A673 (cell line): Measurements from ENCODE around the gene TRPM6. TPM values are rescaled to one million over a fixed set of nuclear protein-coding genes. Genes with fewer than 3 reads are reported as not detected.

Experiments
- Bru-seq: library from RNA; stranded (reverse); fragments of 400-500 nt; gene quantifications from one replicate; lab custom pipeline; 2021; lab: Mats Ljungman, UMichigan
- BruChase-seq, 2 experiments: library from RNA; stranded (reverse); fragments of 400-500 nt; gene quantifications; one replicate each; lab custom pipeline; 2021; lab: Mats Ljungman, UMichigan
- BruUV-seq: library from RNA; stranded (reverse); fragments of 400-500 nt; replicated peaks from 2 replicates; lab custom pipeline; 2021; lab: Mats Ljungman, UMichigan
- CTCF ChIA-PET: fragments of 300-600 bp; sonication (Branson Sonifier 250); formaldehyde crosslinking; loops from one replicate; lab custom pipeline; 2022; ENCODE audit warnings: antibody characterized with exemption; lab: Charles Lee
- POLR2A ChIA-PET: fragments of 300-600 bp; sonication (Branson Sonifier 250); formaldehyde crosslinking; loops from one replicate; lab custom pipeline; 2022; ENCODE audit warnings: antibody characterized with exemption; ENCODE audit not compliant: low non-redundant PET; lab: Charles Lee
- DNase-seq: peaks from one replicate; pipeline ENCODE4 v3.0.0-alpha.2; 2015; ENCODE audit warnings: low spot score
- H3K27ac ChIP-seq: fragments of 200-600 bp; sonication (generic); 2 replicates; pipeline ENCODE4 v1.5.1; 2016; ENCODE audit warnings: mixed run types, low read depth, mild to moderate bottlenecking, mixed read lengths, antibody characterized with exemption, low read length; ENCODE audit not compliant: poor library complexity, severe bottlenecking
- H3K27me3 ChIP-seq: fragments of 200-600 bp; sonication (generic); replicated peaks from 2 replicates; pipeline ENCODE4 v1.6.1; 2017; ENCODE audit warnings: mixed run types, low read depth, mild to moderate bottlenecking, mixed read lengths, antibody characterized with exemption, low read length; ENCODE audit not compliant: insufficient read depth, poor library complexity
- H3K36me3 ChIP-seq: fragments of 200-600 bp; sonication (generic); 2 replicates; pipeline ENCODE4 v1.6.1; 2016; ENCODE audit warnings: mixed run types, mild to moderate bottlenecking, mixed read lengths, antibody characterized with exemption, low read length; ENCODE audit not compliant: insufficient read depth, poor library complexity, severe bottlenecking
- H3K4me1 ChIP-seq: fragments of 200-600 bp; sonication (generic); 2 replicates; pipeline ENCODE4 v1.6.1; 2017; ENCODE audit warnings: mixed run types, mild to moderate bottlenecking, mixed read lengths, antibody characterized with exemption, low read length; ENCODE audit not compliant: insufficient read depth, poor library complexity, severe bottlenecking
- H3K4me3 ChIP-seq: fragments of 200-600 bp; sonication (generic); 2 replicates; pipeline ENCODE4 v1.5.1; 2016; ENCODE audit warnings: low read depth, mixed run types, mild to moderate bottlenecking, mixed read lengths, low read length; ENCODE audit not compliant: poor library complexity, severe bottlenecking
- H3K9me3 ChIP-seq: fragments of 200-600 bp; sonication (generic); 2 replicates; pipeline ENCODE4 v1.6.1; 2016; ENCODE audit warnings: mixed run types, low read depth, mild to moderate bottlenecking, mixed read lengths, antibody characterized with exemption, low read length; ENCODE audit not compliant: poor library complexity, severe bottlenecking
- EZH2 ChIP-seq: fragments of 200-600 bp; sonication (generic); IDR thresholded peaks from 2 replicates; pipeline ENCODE4 v1.6.1; 2017; ENCODE audit warnings: borderline replicate concordance, low read depth, mild to moderate bottlenecking, mixed read lengths, antibody characterized with exemption, low read length; ENCODE audit not compliant: poor library complexity, severe bottlenecking
- intact Hi-C: fragments of 100-400 bp; cut with micrococcal nuclease; formaldehyde crosslinking; loops from one replicate; pipeline ENCODE4 v1.10.0; 2022; ENCODE audit not compliant: unreplicated experiment
- long read RNA-seq: library from polyadenylated mRNA; stranded (forward); transcript quantifications from one replicate; pipeline ENCODE4 v2.0.0, GENCODE V29; 2022
- total RNA-seq: library from RNA; stranded (reverse); gene quantifications from 2 replicates; pipeline ENCODE4 v1.2.3, GENCODE V29; 2021
- TF ChIP-seq, protein P1 (sequence below): fragments of 300-800, 200-600 bp; sonication (generic); conservative IDR thresholded peaks from 2 replicates; pipeline ENCODE4 v1.5.1; 2017; ENCODE audit warnings: low read depth, mild to moderate bottlenecking, antibody characterized with exemption, low read length, moderate library complexity, mixed read lengths

TRPM6 gene
- total RNA-seq (0.06 TPM in 1 of 2 replicates, not detected in the other), Bru-seq, nascent RNA (percentile 10 among the genes with signal in this experiment), BruChase-seq, experiment 1, labeled RNA remaining after a 2-hour chase (percentile 6 among the genes with signal in this experiment), BruChase-seq, experiment 2, labeled RNA remaining after a 6-hour chase (percentile 5 among the genes with signal in this experiment)
- long read RNA-seq = 0 reads

DNA sequence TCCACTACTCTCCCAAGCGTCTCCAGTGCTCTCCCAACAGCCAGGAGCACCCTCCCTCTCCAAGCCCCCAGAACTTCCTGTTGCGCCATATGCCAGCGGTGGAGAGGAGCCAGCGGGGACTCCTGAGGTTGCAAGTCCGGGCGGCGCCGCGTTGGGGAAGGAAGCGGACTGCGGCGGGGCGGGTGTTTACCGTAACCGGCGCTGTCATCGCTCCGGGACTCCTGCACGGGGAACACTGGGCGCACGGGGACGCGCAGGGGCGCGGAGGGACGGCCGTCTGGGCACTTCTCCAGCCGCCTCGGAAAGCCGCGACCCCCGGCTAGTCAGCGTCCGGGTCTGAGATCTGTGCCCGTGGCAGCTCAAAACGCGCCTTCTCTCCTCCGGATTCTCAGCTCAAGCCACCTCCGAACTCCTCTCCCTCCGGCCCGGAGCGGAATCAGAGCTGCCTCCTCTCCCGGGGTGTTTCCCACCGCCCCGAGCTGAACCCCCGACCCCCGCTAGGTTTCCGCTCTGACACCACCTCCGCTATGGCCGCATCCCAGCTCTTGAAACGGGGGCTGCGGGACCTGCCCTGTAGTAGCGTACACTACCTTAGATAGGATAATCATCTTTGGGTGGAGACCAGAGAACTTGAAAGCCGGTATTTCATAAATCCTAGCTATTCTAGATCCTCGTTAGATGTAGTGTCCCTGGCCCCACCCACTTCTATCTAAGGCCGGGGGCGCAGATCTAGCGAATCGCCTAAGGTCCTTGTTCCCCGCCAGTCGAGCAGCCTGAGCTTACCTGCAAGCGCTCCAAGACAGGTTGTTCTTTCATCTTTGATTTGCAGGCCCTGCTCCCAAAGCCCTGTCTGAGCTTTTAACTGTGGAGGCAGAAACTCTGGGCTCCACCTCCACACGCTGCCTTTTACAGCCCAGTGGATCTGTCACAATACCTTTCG, at the start of gene TRPM6:
Gene TRPM6 (minus strand): TSS at position 881 of the 940 bp plus-strand sequence. CDS start 65 bp downstream, at position 816.
- Histone ChIP-seq H3K27me3 (peaks cover 7% of the 10 kb centered on the region), H3K9me3 (no peaks in the 10 kb centered on the region), H3K36me3 (no peaks in the 10 kb centered on the region), H3K4me3 (peak within 1 kb of the TSS; percentile 47), H3K4me1 (peaks cover 5% of the 10 kb centered on the region), H3K27ac (no peak within 1 kb of the TSS)
- ChIA-PET POLR2A (no interaction called here), CTCF (no interaction called here)
- TF ChIP-seq EZH2 = no peak
- TF ChIP-seq, protein P1, sequence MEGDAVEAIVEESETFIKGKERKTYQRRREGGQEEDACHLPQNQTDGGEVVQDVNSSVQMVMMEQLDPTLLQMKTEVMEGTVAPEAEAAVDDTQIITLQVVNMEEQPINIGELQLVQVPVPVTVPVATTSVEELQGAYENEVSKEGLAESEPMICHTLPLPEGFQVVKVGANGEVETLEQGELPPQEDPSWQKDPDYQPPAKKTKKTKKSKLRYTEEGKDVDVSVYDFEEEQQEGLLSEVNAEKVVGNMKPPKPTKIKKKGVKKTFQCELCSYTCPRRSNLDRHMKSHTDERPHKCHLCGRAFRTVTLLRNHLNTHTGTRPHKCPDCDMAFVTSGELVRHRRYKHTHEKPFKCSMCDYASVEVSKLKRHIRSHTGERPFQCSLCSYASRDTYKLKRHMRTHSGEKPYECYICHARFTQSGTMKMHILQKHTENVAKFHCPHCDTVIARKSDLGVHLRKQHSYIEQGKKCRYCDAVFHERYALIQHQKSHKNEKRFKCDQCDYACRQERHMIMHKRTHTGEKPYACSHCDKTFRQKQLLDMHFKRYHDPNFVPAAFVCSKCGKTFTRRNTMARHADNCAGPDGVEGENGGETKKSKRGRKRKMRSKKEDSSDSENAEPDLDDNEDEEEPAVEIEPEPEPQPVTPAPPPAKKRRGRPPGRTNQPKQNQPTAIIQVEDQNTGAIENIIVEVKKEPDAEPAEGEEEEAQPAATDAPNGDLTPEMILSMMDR = no peak
- no TSS peak for BruUV-seq
- intact Hi-C loops = loop anchor here (10.0 kb wide), 1 partner anchor 197 kb away; the partner anchor contains the start of genes NMRK1 and OSTF1
- DNase-seq = peak; percentile 77

DNA sequence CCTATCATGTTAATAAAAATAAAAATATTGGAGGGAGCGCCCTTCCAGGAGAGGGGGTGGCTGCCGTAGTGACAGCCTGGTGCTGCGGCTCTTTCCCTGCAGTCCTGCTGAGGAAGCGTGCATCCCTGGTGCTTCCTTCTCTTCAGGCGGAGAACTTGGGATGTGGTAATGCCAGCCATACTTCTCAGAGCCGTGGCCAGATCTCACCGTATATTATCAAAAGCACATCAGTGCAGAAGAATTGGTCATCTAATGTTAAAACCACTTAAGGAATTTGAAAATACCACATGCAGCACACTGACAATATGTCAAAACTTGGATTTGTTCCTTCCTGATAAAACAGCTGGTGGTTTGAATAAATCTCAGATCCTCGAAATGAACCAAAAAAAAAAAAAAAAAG, 47.3 kb upstream of the TRPM6 start:
- BruUV-seq = no TSS peak
- CTCF ChIA-PET = no interaction called here
- H3K27ac ChIP-seq = no peak overlapping the region
- no peaks in the 10 kb centered on the region for H3K27me3 ChIP-seq
- intact Hi-C loops = no loop called here
- H3K4me1 ChIP-seq = no peaks in the 10 kb centered on the region
- no peaks in the 10 kb centered on the region for H3K9me3 ChIP-seq
- H3K4me3 ChIP-seq = no peak overlapping the region
- no peaks in the 10 kb centered on the region for H3K36me3 ChIP-seq
- TF ChIP-seq, protein P1 = no peak
- TF ChIP-seq EZH2 = no peak
- POLR2A ChIA-PET = no interaction called here
- no peak for DNase-seq

DNA sequence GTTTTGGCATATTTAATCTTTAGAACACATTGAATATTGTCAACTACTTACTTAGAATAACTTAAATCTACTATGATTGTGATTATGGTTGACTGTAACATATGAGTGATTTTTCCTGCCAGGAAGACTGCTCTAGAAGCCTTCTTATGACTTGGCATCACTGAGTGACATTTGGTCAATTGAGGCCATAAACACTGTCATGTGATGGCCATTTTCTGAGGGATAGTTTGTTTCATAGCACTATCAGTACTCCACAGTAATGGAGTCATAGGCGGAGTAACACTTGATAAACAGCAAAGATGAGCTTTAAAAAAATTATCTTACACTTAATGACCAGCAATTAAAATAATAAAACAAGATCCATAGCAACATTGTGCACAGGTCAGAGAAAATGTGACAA, 34.0 kb upstream of the TRPM6 start:
- no TSS peak for BruUV-seq
- CTCF ChIA-PET = no interaction called here

More for the DNA sequence above, 34.0 kb upstream of the TRPM6 start:
- Histone ChIP-seq H3K4me1 (no peaks in the 10 kb centered on the region), H3K27ac (no peak overlapping the region), H3K27me3 (no peaks in the 10 kb centered on the region), H3K4me3 (no peak overlapping the region), H3K36me3 (no peaks in the 10 kb centered on the region), H3K9me3 (no peaks in the 10 kb centered on the region)
- TF ChIP-seq, protein P1 = no peak
- no peak for TF ChIP-seq EZH2
- intact Hi-C loops = no loop called here
- POLR2A ChIA-PET = no interaction called here
- DNase-seq = no peak
